H1 (cell line): Measurements from ENCODE around the gene GPR61. TPM values are rescaled to one million over a fixed set of nuclear protein-coding genes. Genes with fewer than 3 reads are reported as not detected.

ENCODE experiments used
- CTCF ChIA-PET: fragments of 300-600 bp; sonication (Branson Sonifier 250); formaldehyde crosslinking; loops from one replicate; lab custom pipeline; 2021; ENCODE audit not compliant: partially characterized antibody; lab: Charles Lee
- POLR2A ChIA-PET: fragments of 300-600 bp; sonication (Branson Sonifier 250); formaldehyde crosslinking; loops from one replicate; lab custom pipeline; 2021; ENCODE audit warnings: inconsistent platforms; ENCODE audit not compliant: partially characterized antibody; lab: Charles Lee
- DNase-seq, 2 experiments: peaks; one replicate each; pipeline versions ENCODE4 v3.0.0 to v3.0.0-alpha.2; 2010 to 2022; ENCODE audit warnings: low spot score in 2 of 2, low read depth in 1 of 2, mixed read lengths in 1 of 2
- FAIRE-seq: peaks from 2 replicates; lab custom pipeline; 2011; peaks lifted over from hg19 to GRCh38; lab: Jason Lieb, UNC
- H2AFZ ChIP-seq: 2 replicates; pipeline ENCODE4 v1.8.1; 2012; ENCODE audit warnings: low read length, inconsistent platforms
- H2AK5ac ChIP-seq: 2 replicates; pipeline ENCODE4 v1.6.1; 2013; ENCODE audit warnings: low read depth, low read length
- H2BK120ac ChIP-seq: replicated peaks from 2 replicates; pipeline ENCODE3; 2013; ENCODE audit warnings: low read depth, low read length, inconsistent platforms
- H2BK12ac ChIP-seq: 2 replicates; pipeline ENCODE4 v1.6.1; 2013; ENCODE audit warnings: low read depth, low read length
- H2BK15ac ChIP-seq: 2 replicates; pipeline ENCODE4 v1.6.1; 2013; ENCODE audit warnings: low read length
- H2BK20ac ChIP-seq: 2 replicates; pipeline ENCODE4 v1.6.1; 2013; ENCODE audit warnings: low read length
- H2BK5ac ChIP-seq: 2 replicates; pipeline ENCODE4 v1.6.1; 2013; ENCODE audit warnings: low read depth, low read length
- H3K14ac ChIP-seq: 2 replicates; pipeline ENCODE4 v1.6.1; 2013; ENCODE audit warnings: inconsistent platforms; ENCODE audit not compliant: insufficient read length
- H3K18ac ChIP-seq: 2 replicates; pipeline ENCODE4 v1.6.1; 2013; ENCODE audit warnings: low read length; ENCODE audit errors: extremely low read depth
- H3K23ac ChIP-seq: 2 replicates; pipeline ENCODE4 v1.6.1; 2013; ENCODE audit warnings: inconsistent platforms; ENCODE audit not compliant: insufficient read length
- H3K23me2 ChIP-seq: 2 replicates; pipeline ENCODE4 v1.6.1; 2013; ENCODE audit warnings: low read depth, low read length
- H3K27ac ChIP-seq: 2 replicates; pipeline ENCODE4 v1.6.1; 2011; ENCODE audit warnings: low read depth, low read length, inconsistent platforms
- H3K27me3 ChIP-seq, 4 experiments: replicated peaks in 1 of 4; 1 replicate in 1 of 4; 2 replicates in 3 of 4; pipeline versions ENCODE4 v1.6.1 to v1.8.1; 2011 to 2013; ENCODE audit warnings: low read length in 3 of 4, mild to moderate bottlenecking in 3 of 4, inconsistent platforms in 2 of 4, mixed read lengths in 2 of 4, moderate library complexity in 1 of 4; ENCODE audit not compliant: control insufficient read depth in 3 of 4, insufficient read depth in 3 of 4; ENCODE audit errors: extremely low read depth in 1 of 4
- H3K36me3 ChIP-seq, 4 experiments: 2 replicates each; pipeline versions ENCODE4 v1.6.1 to v1.8.1; 2011 to 2013; ENCODE audit warnings: mild to moderate bottlenecking in 4 of 4, low read length in 3 of 4, moderate library complexity in 2 of 4, control low read depth in 1 of 4, inconsistent platforms in 1 of 4; ENCODE audit not compliant: insufficient read depth in 4 of 4, control insufficient read depth in 2 of 4
- H3K4ac ChIP-seq: replicated peaks from 2 replicates; pipeline ENCODE3; 2013; ENCODE audit warnings: low read length, low read depth, mixed read lengths, inconsistent platforms; ENCODE audit not compliant: insufficient read length
- H3K4me1 ChIP-seq, 4 experiments: replicated peaks in 1 of 4; 1 replicate in 1 of 4; 2 replicates in 3 of 4; pipeline versions ENCODE4 v1.6.1 to v1.8.1; 2011 to 2013; ENCODE audit warnings: low read length in 3 of 4, inconsistent platforms in 2 of 4, mixed read lengths in 1 of 4; ENCODE audit not compliant: insufficient read depth in 4 of 4, control insufficient read depth in 3 of 4
- H3K4me2 ChIP-seq, 2 experiments: 2 replicates each; pipeline versions ENCODE4 v1.6.1 to v1.8.1; 2011 to 2013; ENCODE audit warnings: low read depth in 2 of 2, low read length in 2 of 2, control low read depth in 1 of 2, inconsistent platforms in 1 of 2, mild to moderate bottlenecking in 1 of 2; ENCODE audit not compliant: insufficient read depth in 1 of 2
- H3K4me3 ChIP-seq, 4 experiments: fragments of 200-600, 300-600 bp in 1 of 4; sonication (generic), shearing (Covaris generic), sonication (Bioruptor Twin) in 1 of 4; 2 replicates each; pipeline versions ENCODE4 v1.5.1 to v1.8.1; 2011 to 2016; ENCODE audit warnings: low read length in 4 of 4, low read depth in 3 of 4, control low read depth in 2 of 4, inconsistent platforms in 2 of 4, mild to moderate bottlenecking in 2 of 4, mixed read lengths in 1 of 4, moderate library complexity in 1 of 4; ENCODE audit not compliant: insufficient read depth in 2 of 4; ENCODE audit errors: extremely low read depth in 1 of 4
- H3K56ac ChIP-seq: replicated peaks from 2 replicates; pipeline ENCODE3; 2013; ENCODE audit warnings: low read depth, mild to moderate bottlenecking, mixed read lengths, low read length, inconsistent platforms; ENCODE audit not compliant: insufficient read length
- H3K79me1 ChIP-seq: 2 replicates; pipeline ENCODE4 v1.6.1; 2013; ENCODE audit warnings: low read depth, low read length, control low read depth
- H3K79me2 ChIP-seq, 2 experiments: 2 replicates each; pipeline versions ENCODE4 v1.6.1 to v1.8.1; 2012 to 2013; ENCODE audit warnings: low read length in 2 of 2, mild to moderate bottlenecking in 2 of 2, inconsistent platforms in 1 of 2; ENCODE audit not compliant: insufficient read depth in 2 of 2, control insufficient read depth in 1 of 2
- H3K9ac ChIP-seq, 4 experiments: replicated peaks in 1 of 4; 1 replicate in 1 of 4; 2 replicates in 3 of 4; pipeline versions ENCODE4 v1.6.1 to v1.8.1; 2011 to 2013; ENCODE audit warnings: low read depth in 3 of 4, low read length in 3 of 4, control low read depth in 2 of 4, mild to moderate bottlenecking in 2 of 4, moderate library complexity in 2 of 4, inconsistent platforms in 1 of 4; ENCODE audit errors: extremely low read depth in 1 of 4
- H3K9me3 ChIP-seq, 2 experiments: 2 replicates each; pipeline versions ENCODE4 v1.6.1 to v1.8.1; 2012 to 2013; ENCODE audit warnings: mild to moderate bottlenecking in 2 of 2, moderate library complexity in 2 of 2, control low read depth in 1 of 2, inconsistent platforms in 1 of 2, low read depth in 1 of 2, low read length in 1 of 2, mixed read lengths in 1 of 2; ENCODE audit not compliant: insufficient read depth in 2 of 2
- H4K20me1 ChIP-seq, 2 experiments: replicated peaks in 1 of 2; 2 replicates each; pipeline versions ENCODE3 to v1.8.1; 2011 to 2013; ENCODE audit warnings: inconsistent platforms in 2 of 2, low read length in 2 of 2, mild to moderate bottlenecking in 1 of 2; ENCODE audit not compliant: insufficient read depth in 2 of 2, control insufficient read depth in 1 of 2
- H4K5ac ChIP-seq: 2 replicates; pipeline ENCODE4 v1.6.1; 2013; ENCODE audit warnings: low read length, low read depth, mixed read lengths, inconsistent platforms; ENCODE audit not compliant: insufficient read length
- H4K8ac ChIP-seq: 2 replicates; pipeline ENCODE4 v1.8.0; 2013; ENCODE audit warnings: mild to moderate bottlenecking, moderate library complexity, low read length, inconsistent platforms; ENCODE audit not compliant: insufficient read depth; ENCODE audit errors: extremely low read depth
- H4K91ac ChIP-seq: replicated peaks from 2 replicates; pipeline ENCODE3; 2013; ENCODE audit warnings: low read length, mixed read lengths, inconsistent platforms; ENCODE audit not compliant: insufficient read length
- GABPA ChIP-seq: IDR thresholded peaks from 2 replicates; pipeline ENCODE4 v1.6.1; 2011; ENCODE audit warnings: mild to moderate bottlenecking, low read length, moderate library complexity, borderline replicate concordance; ENCODE audit not compliant: insufficient read depth
- JUN ChIP-seq: IDR thresholded peaks from 2 replicates; pipeline ENCODE4 v1.6.1; 2011; ENCODE audit warnings: low read depth, mild to moderate bottlenecking, improper control_type of control experiment, low read length
- KDM4A ChIP-seq: IDR thresholded peaks from one replicate; pipeline ENCODE4 v1.7.1; 2012; ENCODE audit warnings: low read depth, mild to moderate bottlenecking, moderate library complexity, low read length, inconsistent platforms; ENCODE audit not compliant: severe bottlenecking
- NRF1 ChIP-seq: IDR thresholded peaks from 2 replicates; pipeline ENCODE4 v1.6.1; 2011; ENCODE audit warnings: mild to moderate bottlenecking, low read depth, low read length, improper control_type of control experiment
- POLR2AphosphoS5 ChIP-seq: IDR thresholded peaks from 2 replicates; pipeline ENCODE4 v1.6.1; 2011; ENCODE audit warnings: low read depth, low read length
- SAP30 ChIP-seq: fragments of 300-600 bp; sonication (generic); IDR thresholded peaks from 2 replicates; pipeline ENCODE4 v1.7.1; 2012; ENCODE audit warnings: low read length, moderate library complexity, mild to moderate bottlenecking, inconsistent platforms; ENCODE audit not compliant: insufficient read depth, insufficient replicate concordance
- SP1 ChIP-seq: IDR thresholded peaks from 2 replicates; pipeline ENCODE4 v1.6.1; 2011; ENCODE audit warnings: low read depth, low read length
- SUZ12 ChIP-seq: fragments of 200-600 bp; sonication (generic); IDR thresholded peaks from 2 replicates; pipeline ENCODE4 v1.6.1; 2012; ENCODE audit warnings: mild to moderate bottlenecking, inconsistent platforms, low read length, moderate library complexity, mixed read lengths
- TAF1 ChIP-seq: IDR thresholded peaks from 2 replicates; pipeline ENCODE4 v1.6.1; 2011; ENCODE audit warnings: mild to moderate bottlenecking, low read depth, low read length
- TBP ChIP-seq: IDR thresholded peaks from 2 replicates; pipeline ENCODE4 v1.6.1; 2011; ENCODE audit warnings: low read depth, low read length, improper control_type of control experiment
- TEAD4 ChIP-seq: IDR thresholded peaks from 2 replicates; pipeline ENCODE4 v1.6.1; 2012; ENCODE audit warnings: low read depth, low read length, inconsistent platforms, mixed read lengths
- WGBS, 2 experiments: shearing (Covaris generic) in 1 of 2; methylation state at CpG; one replicate each; pipeline versions ENCODE4 v1.1.6 to v1.1.7; 2013 to 2015; ENCODE audit warnings: low lambda C conversion rate in 2 of 2, mixed read lengths in 2 of 2, inconsistent platforms in 1 of 2, low coverage in 1 of 2, missing lambda C conversion rate in 1 of 2; ENCODE audit not compliant: insufficient replicate concordance in 2 of 2, insufficient coverage in 1 of 2, insufficient read length in 1 of 2; ENCODE audit errors: extremely low coverage in 1 of 2, missing lambda C conversion rate in 1 of 2; 5-methylcytosine and 5-hydroxymethylcytosine counted together
- polyA plus RNA-seq, 7 experiments: library from polyadenylated mRNA; depleted of rRNA in 3 of 7; stranded (reverse) in 5 of 7; unstranded in 2 of 7; fragments of >200 nt in 5 of 7; fragments of 200-250 nt in 2 of 7; gene quantifications; 1 replicate in 5 of 7; 2 replicates in 1 of 7; 4 replicates in 1 of 7; pipeline versions ENCODE4 v1.2.1 to v1.2.3, GENCODE V29; 2011 to 2013; ENCODE audit warnings: missing spikeins in 2 of 7, mixed read lengths in 2 of 7
- total RNA-seq: library from RNA; stranded (reverse); fragmentation: NEBNext Ultra II Directional; extraction: Animal tissue kit (Norgen Biotek cat#: 25700); gene quantifications from 2 replicates; pipeline ENCODE4 v1.2.1, GENCODE V29; 2021
- TF ChIP-seq, protein P1 (sequence below): IDR thresholded peaks from 2 replicates; pipeline ENCODE4 v1.6.1; 2012; ENCODE audit warnings: inconsistent platforms

The GPR61 gene
- total and polyA plus RNA-seq, 2 of the 8 experiments (the other 6 are each of a cell fraction or from before 2014, with no cell fraction given): 0.41 to 0.53 TPM

DNA sequence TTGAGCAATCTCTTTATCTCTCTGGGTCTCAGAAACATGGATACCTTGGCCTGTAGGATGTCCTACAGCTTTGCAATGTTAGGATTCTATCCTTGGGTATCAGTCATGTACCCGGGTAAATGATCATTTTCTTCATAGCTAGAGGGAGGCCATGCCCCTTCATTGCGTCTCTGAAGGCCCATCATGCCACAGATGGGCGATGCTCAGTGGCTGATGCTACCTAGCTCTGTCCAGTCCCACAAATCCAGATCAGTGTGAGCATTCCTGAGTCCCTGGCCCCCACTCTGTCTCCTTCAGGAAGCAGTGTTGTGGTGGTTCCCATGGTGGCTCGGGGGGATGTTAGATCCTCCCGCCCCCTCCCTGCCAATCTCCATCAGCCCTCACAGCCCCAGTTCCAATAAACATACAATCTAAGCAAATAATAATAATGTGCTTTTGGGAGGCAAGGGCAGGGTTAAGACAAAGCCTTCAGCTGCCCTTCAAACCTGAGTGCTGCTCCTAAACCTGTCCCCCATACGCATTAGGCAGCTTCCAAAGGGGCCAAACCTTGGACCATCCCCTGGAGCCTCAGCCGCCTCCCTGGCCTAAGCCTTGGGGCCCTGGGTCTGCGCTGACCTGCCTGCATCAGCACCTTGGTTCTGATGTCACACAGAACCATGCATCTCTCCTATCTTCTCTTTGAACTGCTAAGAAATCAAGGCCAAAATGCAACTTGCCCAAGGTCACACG is 681 bp upstream of the GPR61 start:
- no peaks in the 10 kb centered on the region for H3K36me3 ChIP-seq
- no peak overlapping the region for H3K4me2 ChIP-seq
- no peaks in the 10 kb centered on the region; the same call in 1 of the 2 replicates for H3K23me2 ChIP-seq
- POLR2A ChIA-PET: interaction anchor here (0.8 to 2.2 kb wide), 5 partner anchors 9 to 55 kb away, joined by 3 to 6 read pairs (median 3); partner anchors contain the start of genes ATXN7L2, CYB561D1 and GNAI3
- no peak overlapping the region for H3K14ac ChIP-seq
- no peak overlapping the region for H3K9ac ChIP-seq
- no peak overlapping the region for H3K4ac ChIP-seq
- H4K20me1 ChIP-seq: no peaks in the 10 kb centered on the region
- peak overlapping the region; percentile 10; the same call in 1 of the 2 replicates for H2AFZ ChIP-seq
- H2BK20ac ChIP-seq: no peak overlapping the region
- CTCF ChIA-PET: interaction anchor here (0.7 to 26.3 kb wide), 7 partner anchors 9 to 445 kb away, joined by 3 to 1755 read pairs (median 5); partner anchors contain the start of genes AHCYL1, AMIGO1, ATXN7L2 and CYB561D1
- no peak overlapping the region for H3K18ac ChIP-seq
- no peak overlapping the region for H3K23ac ChIP-seq
- no peaks in the 10 kb centered on the region; the same call in 1 of the 2 replicates for H3K79me1 ChIP-seq
- H2AK5ac ChIP-seq: no peak overlapping the region
- H3K4me1 ChIP-seq: peaks cover 0 to 3% (median 1%) of the 10 kb centered on the region in 4 experiments; a peak in 2 of 7 replicates
- H3K79me2 ChIP-seq: no peaks in the 10 kb centered on the region
- no peak overlapping the region for H3K56ac ChIP-seq
- no peak overlapping the region for H3K4me3 ChIP-seq
- no peak overlapping the region for H3K27ac ChIP-seq
- H3K27me3 ChIP-seq: peaks cover 0 to 2% (median 0%) of the 10 kb centered on the region in 4 experiments; a peak in 1 of 7 replicates
- 93% methylated on average over 9 of the region's 9 CpGs; no CpG with 5 or more reads in 1 of the 2 experiments for WGBS, 2 experiments
- H2BK12ac ChIP-seq: no peak overlapping the region
- no peak overlapping the region for H4K5ac ChIP-seq
- no peak overlapping the region for H4K8ac ChIP-seq
- DNase-seq (peak in 1 of 2 experiments; percentile 40), FAIRE-seq (no peak)
- no peaks in the 10 kb centered on the region for H3K9me3 ChIP-seq
- H4K91ac ChIP-seq: no peak overlapping the region
- no peak overlapping the region for H2BK5ac ChIP-seq
- H2BK15ac ChIP-seq: 0 out of 2 replicates have a peak overlapping the region, but pooled peaks have one; percentile 18
- no peak overlapping the region for H2BK120ac ChIP-seq
- TF ChIP-seq TAF1: no peak
- no peak for TF ChIP-seq SP1
- no peak for TF ChIP-seq GABPA
- TF ChIP-seq, protein P1, sequence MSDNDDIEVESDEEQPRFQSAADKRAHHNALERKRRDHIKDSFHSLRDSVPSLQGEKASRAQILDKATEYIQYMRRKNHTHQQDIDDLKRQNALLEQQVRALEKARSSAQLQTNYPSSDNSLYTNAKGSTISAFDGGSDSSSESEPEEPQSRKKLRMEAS: no peak
- TF ChIP-seq NRF1: no peak
- no peak for TF ChIP-seq TEAD4
- no peak for TF ChIP-seq POLR2AphosphoS5
- TF ChIP-seq SUZ12: no peak
- TF ChIP-seq SAP30: no peak
- no peak for TF ChIP-seq KDM4A
- no peak for TF ChIP-seq JUN
- TF ChIP-seq TBP: no peak
